Measurements from ENCODE around the gene TRIM29. TPM values are rescaled to one million over a fixed set of nuclear protein-coding genes. Genes with fewer than 3 reads are reported as not detected.

Gene TRIM29
- total and polyA plus RNA-seq, 2 of the 13 experiments (the other 11 are each of a cell fraction or from before 2014, with no cell fraction given) = 0.86 TPM

- TF ChIP-seq RNF219 (CRISPR knock-in tag; IDR thresholded peaks at IDR 0.05) = no peak
- TF ChIP-seq ZSCAN20 (CRISPR knock-in tag; IDR thresholded peaks at IDR 0.05; ENCODE audit: borderline replicate concordance) = no peak
- TF ChIP-seq ZNF317 (CRISPR knock-in tag; IDR thresholded peaks at IDR 0.05) = peak; percentile 74
- no peak; the same call in 1 of the 2 replicates for TF ChIP-seq NRL (CRISPR knock-in tag; IDR thresholded peaks at IDR 0.05; ENCODE audit: borderline replicate concordance)
- TF ChIP-seq ZNF570 (CRISPR knock-in tag; IDR thresholded peaks at IDR 0.05; ENCODE audit: borderline replicate concordance) = no peak
- TF ChIP-seq SNAPC5 (CRISPR knock-in tag; IDR thresholded peaks at IDR 0.05; ENCODE audit: borderline replicate concordance) = no peak
- no peak for TF ChIP-seq SIN3B (IDR thresholded peaks at IDR 0.05; ENCODE audit: low read length)
- no peak for TF ChIP-seq ZHX1 (CRISPR knock-in tag; IDR thresholded peaks at IDR 0.05; ENCODE audit: low read depth)
- peak; percentile 78 for TF ChIP-seq ZNF792 (CRISPR knock-in tag; IDR thresholded peaks at IDR 0.05)
- no peak for TF ChIP-seq SYNCRIP (IDR thresholded peaks at IDR 0.05; ENCODE audit: insufficient read depth, low read depth, low read length)
- no peak for TF ChIP-seq RELA (CRISPR knock-in tag; IDR thresholded peaks at IDR 0.05)
- TF ChIP-seq MAFG (CRISPR knock-in tag; IDR thresholded peaks at IDR 0.05) = no peak
- TF ChIP-seq ATRX (CRISPR knock-in tag; IDR thresholded peaks at IDR 0.05; ENCODE audit: borderline replicate concordance) = no peak
- TF ChIP-seq TFDP1 (CRISPR knock-in tag; IDR thresholded peaks at IDR 0.05; ENCODE audit: borderline replicate concordance) = no peak
- TF ChIP-seq AGO2 (optimal IDR thresholded peaks at IDR 0.05; ENCODE audit: low read depth, low read length) = no peak
- TF ChIP-seq FLYWCH1 (CRISPR knock-in tag; IDR thresholded peaks at IDR 0.05) = no peak
- TF ChIP-seq ZNF660 (CRISPR knock-in tag; IDR thresholded peaks at IDR 0.05; ENCODE audit: borderline replicate concordance, low read depth) = no peak
- no peak for TF ChIP-seq ZNF530 (CRISPR knock-in tag; IDR thresholded peaks at IDR 0.05; ENCODE audit: low read depth)
- TF ChIP-seq SUZ12 (IDR thresholded peaks at IDR 0.05; ENCODE audit: low read depth, low read length) = no peak
- no peak for TF ChIP-seq ELF4 (CRISPR knock-in tag; IDR thresholded peaks at IDR 0.05; ENCODE audit: borderline replicate concordance)
- TF ChIP-seq MXD1 (CRISPR knock-in tag; IDR thresholded peaks at IDR 0.05) = no peak; the same call in 1 of the 2 replicates
- 0 out of 2 replicates have a peak, but pooled peaks have one; percentile 31 for TF ChIP-seq JUN (CRISPR knock-in tag; IDR thresholded peaks at IDR 0.05)
- no peak for TF ChIP-seq KDM4B (CRISPR knock-in tag; IDR thresholded peaks at IDR 0.05)
- no peak for TF ChIP-seq IKZF1 (IDR thresholded peaks at IDR 0.05)
Measured at GRCh38 chr11:120184946-120185705, 47.2 kb upstream of the TRIM29 start (continued).

Measured in HepG2 (cell line).